ENCODE measurements around the gene ZNF521. TPM values are rescaled to one million over a fixed set of nuclear protein-coding genes. Genes with fewer than 3 reads are reported as not detected.
A peak's percentile ranks its signal among the peaks of the same experiment; 100 is the strongest.

Gene ZNF521
- total RNA-seq, 1 experiment from 2014 or later: 5.0 TPM

GRCh38 chr18:25230658-25231326 lies 121.2 kb downstream of the ZNF521 start:
- no peaks in the 10 kb centered on the region for H3K27me3 ChIP-seq
- no peaks in the 10 kb centered on the region for H3K9me3 ChIP-seq
- H3K36me3 ChIP-seq: no peaks in the 10 kb centered on the region
- DNase-seq: peak; percentile 84
- H3K4me3 ChIP-seq: no peak overlapping the region

GRCh38 chr18:25229920-25230319 lies 122.0 kb downstream of the ZNF521 start:
- Histone ChIP-seq H3K4me3 (no peak overlapping the region), H3K9me3 (no peaks in the 10 kb centered on the region), H3K27me3 (no peaks in the 10 kb centered on the region), H3K36me3 (no peaks in the 10 kb centered on the region)
- DNase-seq: no peak

GRCh38 chr18:25229081-25229480 lies 122.9 kb downstream of the ZNF521 start:
- Histone ChIP-seq H3K9me3 (no peaks in the 10 kb centered on the region), H3K36me3 (no peaks in the 10 kb centered on the region), H3K27me3 (no peaks in the 10 kb centered on the region), H3K4me3 (no peak overlapping the region)
- peak; percentile 57 for DNase-seq

DNA sequence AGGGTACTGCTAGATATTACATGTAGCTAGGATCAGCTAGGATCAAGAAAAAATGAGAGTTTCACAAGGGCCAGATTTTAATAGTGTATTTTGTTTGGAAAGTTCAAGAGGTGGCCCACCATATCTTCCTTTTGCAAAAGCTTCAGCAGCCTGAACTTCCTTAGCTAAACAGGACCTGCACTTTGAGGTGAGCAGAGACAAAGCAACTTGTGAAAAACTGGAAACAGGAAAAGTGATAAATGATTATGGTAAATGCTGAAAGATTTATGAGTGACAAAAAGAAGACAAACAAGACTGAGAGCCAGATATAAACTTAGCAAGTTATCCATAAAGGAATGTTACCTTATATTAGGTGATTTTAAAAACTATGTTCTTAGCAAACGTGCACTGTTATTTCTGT lies 123.6 kb downstream of the ZNF521 start:
- Histone ChIP-seq H3K9me3 (no peaks in the 10 kb centered on the region), H3K4me3 (no peak overlapping the region), H3K27me3 (no peaks in the 10 kb centered on the region), H3K36me3 (no peaks in the 10 kb centered on the region)
- DNase-seq: no peak

DNA sequence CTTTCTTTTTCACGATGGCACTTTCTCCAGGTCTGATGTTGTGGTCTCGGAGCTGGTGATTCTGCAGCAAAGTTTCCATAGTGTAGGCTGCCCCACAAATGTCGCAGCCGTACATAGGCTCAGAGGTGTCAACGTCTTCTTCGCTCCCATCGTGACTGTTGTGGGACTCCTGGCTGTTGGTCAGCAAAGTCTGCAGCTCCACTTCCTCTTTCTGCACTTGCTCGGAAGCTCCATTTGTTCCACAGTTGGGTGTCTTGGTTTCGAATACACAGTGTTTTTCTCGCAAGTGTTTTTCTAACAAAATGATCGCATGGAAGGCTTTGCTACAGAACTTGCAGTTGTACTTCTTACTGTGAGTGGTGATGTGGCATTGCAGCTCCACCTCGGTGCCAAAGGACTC lies 126.8 kb downstream of the ZNF521 start:
- Histone ChIP-seq H3K36me3 (no peaks in the 10 kb centered on the region), H3K27me3 (no peaks in the 10 kb centered on the region), H3K9me3 (no peaks in the 10 kb centered on the region), H3K4me3 (no peak overlapping the region)
- DNase-seq: no peak

DNA sequence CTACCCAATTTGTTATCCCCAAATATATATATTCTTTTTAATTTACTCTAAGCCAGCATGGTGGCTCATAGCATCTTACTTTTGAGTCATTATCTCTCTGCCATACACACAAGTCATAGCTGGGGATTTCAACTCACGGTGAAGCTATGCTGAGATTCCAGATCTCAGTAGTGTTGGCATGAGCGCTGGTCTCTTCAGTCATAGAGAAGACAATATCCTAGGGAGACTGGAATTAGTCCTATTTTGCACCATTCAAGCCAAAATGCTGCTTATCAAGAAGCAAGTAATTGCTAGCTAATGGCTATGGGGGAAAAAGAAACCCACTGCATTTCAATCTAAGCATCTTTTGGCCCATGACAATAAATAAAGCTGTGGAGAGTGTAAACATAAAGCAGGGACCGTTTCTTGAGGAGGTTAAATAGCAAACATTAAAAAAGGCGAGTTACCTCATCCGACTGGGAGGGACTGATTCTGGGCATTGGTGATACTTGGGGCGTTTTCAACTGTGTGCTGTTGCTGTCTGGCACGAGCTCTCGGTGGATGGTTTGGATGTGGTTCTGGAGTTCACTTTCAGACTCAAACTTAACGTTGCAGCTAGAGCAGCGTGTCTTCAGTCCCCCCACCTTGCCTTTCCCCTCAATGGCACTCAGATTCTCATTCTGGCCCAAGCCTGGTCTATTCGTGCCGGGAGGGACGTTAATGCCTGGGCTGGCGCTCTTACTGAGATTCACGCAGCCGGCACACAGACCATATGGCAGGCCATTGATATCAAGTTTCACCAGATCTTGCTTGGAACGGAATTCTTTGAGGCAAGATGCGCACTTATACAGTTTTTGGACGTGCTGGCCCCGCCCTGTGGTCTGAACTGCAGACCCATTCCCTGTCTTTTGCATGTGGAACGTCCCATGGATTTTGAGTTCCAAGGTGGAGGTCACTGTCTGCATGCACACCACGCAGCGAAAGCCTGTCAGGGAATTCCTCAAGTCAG lies 127.8 kb downstream of the ZNF521 start:
- Histone ChIP-seq H3K9me3 (no peaks in the 10 kb centered on the region), H3K36me3 (no peaks in the 10 kb centered on the region), H3K4me3 (no peak overlapping the region), H3K27me3 (no peaks in the 10 kb centered on the region)
- peak; percentile 74 for DNase-seq

GRCh38 chr18:25223211-25223610 lies 128.8 kb downstream of the ZNF521 start:
- no peak for DNase-seq
- H3K27me3 ChIP-seq: no peaks in the 10 kb centered on the region
- no peaks in the 10 kb centered on the region for H3K9me3 ChIP-seq
- no peak overlapping the region for H3K4me3 ChIP-seq
- no peaks in the 10 kb centered on the region for H3K36me3 ChIP-seq

DNA sequence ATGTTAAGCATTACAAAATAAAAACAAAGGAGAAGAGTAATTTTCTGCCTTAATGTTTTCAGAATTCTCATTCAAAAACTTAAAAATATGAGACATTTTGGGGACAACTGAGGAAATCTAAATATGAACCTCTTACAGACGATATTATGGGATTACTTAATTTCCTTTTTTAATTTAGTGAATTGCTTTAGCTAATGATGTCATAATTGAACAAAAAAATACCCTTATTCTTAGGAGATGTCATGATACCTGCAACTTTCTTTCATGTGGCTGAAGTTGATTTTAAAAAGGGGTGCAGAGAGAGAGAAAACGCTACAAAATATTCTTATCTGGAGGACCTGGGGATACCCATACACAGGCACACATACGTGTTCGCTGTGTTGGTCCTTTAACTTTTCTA lies 129.3 kb downstream of the ZNF521 start:
- Histone ChIP-seq H3K36me3 (no peaks in the 10 kb centered on the region), H3K27me3 (no peaks in the 10 kb centered on the region), H3K4me3 (no peak overlapping the region), H3K9me3 (no peaks in the 10 kb centered on the region)
- DNase-seq: no peak

DNA sequence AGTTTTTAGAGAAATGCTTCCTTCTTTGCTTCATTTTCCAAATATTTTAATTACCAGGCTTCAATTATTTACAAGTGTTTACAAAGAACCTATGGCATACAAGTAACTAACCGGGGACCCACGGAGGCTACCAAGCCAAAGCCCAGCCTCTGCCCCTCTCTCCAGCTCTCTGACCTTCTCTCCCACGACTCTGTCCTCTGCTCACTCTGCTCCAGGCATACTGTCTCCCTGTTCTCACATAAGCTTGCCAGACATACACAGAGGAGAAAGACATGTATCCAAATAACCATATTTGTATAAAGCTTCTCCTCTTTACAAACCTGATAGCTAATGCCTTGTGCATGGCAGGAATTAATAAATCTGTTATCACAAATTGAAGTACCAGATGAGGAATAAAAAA lies 141.3 kb downstream of the ZNF521 start:
- Histone ChIP-seq H3K9me3 (no peaks in the 10 kb centered on the region), H3K36me3 (no peaks in the 10 kb centered on the region), H3K27me3 (no peaks in the 10 kb centered on the region), H3K4me3 (no peak overlapping the region)
- DNase-seq: no peak

- no peak for DNase-seq
- Histone ChIP-seq H3K27me3 (no peaks in the 10 kb centered on the region), H3K4me3 (no peak overlapping the region), H3K9me3 (no peaks in the 10 kb centered on the region), H3K36me3 (no peaks in the 10 kb centered on the region)
Measured at GRCh38 chr18:25192065-25192464, 159.9 kb downstream of the ZNF521 start.

GRCh38 chr18:25190472-25190871 lies 161.5 kb downstream of the ZNF521 start:
- Histone ChIP-seq H3K4me3 (no peak overlapping the region), H3K27me3 (no peaks in the 10 kb centered on the region), H3K9me3 (no peaks in the 10 kb centered on the region), H3K36me3 (no peaks in the 10 kb centered on the region)
- no peak for DNase-seq

DNA sequence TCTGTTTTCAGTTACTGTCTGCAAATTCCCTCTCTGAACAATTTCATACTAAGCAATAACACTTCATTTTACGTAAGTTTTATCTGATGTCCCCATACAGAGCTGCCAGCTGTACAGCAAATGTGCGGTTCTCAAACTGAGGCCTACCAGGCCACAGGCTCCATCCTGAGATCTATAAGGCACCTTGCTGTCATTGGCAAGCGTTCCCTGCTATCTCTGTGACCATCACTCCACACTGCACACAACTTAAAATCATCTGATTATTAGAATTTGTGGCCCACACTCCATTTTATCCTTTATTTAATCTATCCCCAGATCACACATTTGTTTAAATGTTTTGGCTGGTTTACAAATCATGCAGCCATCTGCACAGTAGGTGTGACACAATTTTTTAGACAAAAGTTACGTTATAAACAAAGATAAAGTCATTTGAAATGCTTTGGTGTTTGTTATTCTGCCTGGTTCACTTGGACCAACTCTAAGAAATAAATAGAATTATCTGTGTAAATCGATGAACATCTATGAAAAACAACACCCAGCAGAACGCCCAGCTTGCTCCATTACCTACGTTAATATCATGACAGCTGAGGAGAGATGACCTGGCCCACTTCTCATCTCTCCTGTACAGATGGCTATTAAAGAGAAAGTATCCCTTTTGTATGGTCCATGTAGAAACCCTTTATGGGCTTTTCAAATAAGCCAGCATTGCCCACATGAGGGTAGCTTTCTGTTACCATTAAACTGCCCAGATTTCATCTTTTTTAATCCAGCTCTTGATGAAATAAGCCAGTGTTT lies 162.4 kb downstream of the ZNF521 start:
- Histone ChIP-seq H3K9me3 (no peaks in the 10 kb centered on the region), H3K36me3 (no peaks in the 10 kb centered on the region), H3K4me3 (no peak overlapping the region), H3K27me3 (no peaks in the 10 kb centered on the region)
- DNase-seq: no peak

GRCh38 chr18:25187521-25188192 lies 164.3 kb downstream of the ZNF521 start:
- Histone ChIP-seq H3K4me3 (no peak overlapping the region), H3K27me3 (no peaks in the 10 kb centered on the region), H3K36me3 (no peaks in the 10 kb centered on the region), H3K9me3 (no peaks in the 10 kb centered on the region)
- no peak for DNase-seq

DNA sequence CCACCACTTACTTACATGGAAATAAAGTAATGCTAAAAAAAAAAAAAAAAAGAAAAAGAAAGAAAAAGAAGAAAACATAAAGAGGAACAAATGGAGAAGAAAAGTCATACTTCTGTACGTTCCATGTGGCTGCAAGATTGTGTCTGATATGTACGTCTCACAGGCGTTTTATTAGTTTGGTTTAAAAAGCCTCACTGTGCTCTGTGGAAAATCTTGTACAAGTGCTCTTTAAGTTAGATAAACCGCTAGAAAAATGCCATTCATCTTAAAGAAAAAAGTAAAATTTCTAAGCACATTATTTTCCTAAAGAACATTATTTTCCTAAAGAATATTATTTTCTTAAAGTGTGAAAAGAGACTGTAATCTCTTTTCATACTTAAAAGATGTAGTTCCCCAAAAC lies 165.1 kb downstream of the ZNF521 start:
- H3K9me3 ChIP-seq: no peaks in the 10 kb centered on the region
- H3K4me3 ChIP-seq: no peak overlapping the region
- H3K36me3 ChIP-seq: no peaks in the 10 kb centered on the region
- DNase-seq: no peak
- no peaks in the 10 kb centered on the region for H3K27me3 ChIP-seq

DNA sequence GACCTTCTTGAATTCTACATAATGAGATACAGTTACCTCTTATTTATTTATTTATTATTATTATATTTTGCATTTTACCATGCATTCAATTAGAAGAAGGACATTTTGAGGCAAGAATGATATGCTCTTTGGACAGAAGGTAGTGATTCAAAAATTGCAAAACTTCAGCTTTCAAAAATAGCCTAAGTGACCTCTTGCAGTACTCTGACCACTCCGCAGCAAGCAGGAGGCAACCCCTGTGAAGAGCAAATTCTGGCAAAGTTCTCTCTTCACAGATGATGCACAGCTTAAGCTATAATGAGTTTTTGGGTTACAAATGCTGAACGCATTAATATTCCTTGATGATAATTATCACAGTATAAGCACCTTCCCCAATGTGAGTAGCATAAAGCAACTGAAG lies 170.0 kb downstream of the ZNF521 start:
- no peaks in the 10 kb centered on the region for H3K27me3 ChIP-seq
- no peaks in the 10 kb centered on the region for H3K9me3 ChIP-seq
- no peak overlapping the region for H3K4me3 ChIP-seq
- no peak for DNase-seq
- no peaks in the 10 kb centered on the region for H3K36me3 ChIP-seq

DNA sequence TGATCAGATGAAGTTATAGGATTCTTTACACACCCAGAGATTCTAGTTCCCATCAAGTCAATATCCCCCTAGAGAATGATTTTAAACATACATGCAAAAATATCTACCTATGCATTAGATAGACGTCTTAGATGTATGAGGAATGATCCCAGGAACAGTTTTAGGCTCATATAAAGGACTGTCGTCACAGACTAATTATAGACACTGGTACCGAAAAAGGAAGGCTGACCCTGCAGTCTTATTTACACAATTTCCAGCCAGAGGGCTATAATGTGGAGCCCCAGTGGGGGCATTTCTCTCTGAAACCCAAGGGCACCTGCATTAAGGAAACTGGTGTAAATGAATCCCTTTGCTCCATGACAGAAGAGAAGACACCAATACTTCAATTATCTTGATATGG lies 170.4 kb downstream of the ZNF521 start:
- no peaks in the 10 kb centered on the region for H3K27me3 ChIP-seq
- H3K36me3 ChIP-seq: no peaks in the 10 kb centered on the region
- no peaks in the 10 kb centered on the region for H3K9me3 ChIP-seq
- no peak for DNase-seq
- H3K4me3 ChIP-seq: no peak overlapping the region

All from MG63 (cell line).